Mammary epithelial cell (primary cell): ENCODE measurements around the gene DNAL4.

Source experiments
- EZH2 ChIP-seq: IDR thresholded peaks from 2 replicates; pipeline ENCODE4 v1.6.1; 2012; ENCODE audit warnings: low read length, inconsistent platforms, borderline replicate concordance
- TF ChIP-seq, protein P1 (sequence below), 2 donors: IDR thresholded peaks in 1 of 2; conservative IDR thresholded peaks in 1 of 2; 2 replicates each; pipeline ENCODE4 v1.5.1; 2011 to 2012; ENCODE audit warnings: inconsistent platforms in 2 of 2, low read length in 2 of 2, mild to moderate bottlenecking in 2 of 2, control low read depth in 1 of 2, low read depth in 1 of 2; ENCODE audit not compliant: insufficient read depth in 1 of 2; ENCODE audit errors: extremely low read depth in 1 of 2

GRCh38 chr22:38750104-38750503, 43.8 kb downstream of the DNAL4 start:
- TF ChIP-seq, protein P1, sequence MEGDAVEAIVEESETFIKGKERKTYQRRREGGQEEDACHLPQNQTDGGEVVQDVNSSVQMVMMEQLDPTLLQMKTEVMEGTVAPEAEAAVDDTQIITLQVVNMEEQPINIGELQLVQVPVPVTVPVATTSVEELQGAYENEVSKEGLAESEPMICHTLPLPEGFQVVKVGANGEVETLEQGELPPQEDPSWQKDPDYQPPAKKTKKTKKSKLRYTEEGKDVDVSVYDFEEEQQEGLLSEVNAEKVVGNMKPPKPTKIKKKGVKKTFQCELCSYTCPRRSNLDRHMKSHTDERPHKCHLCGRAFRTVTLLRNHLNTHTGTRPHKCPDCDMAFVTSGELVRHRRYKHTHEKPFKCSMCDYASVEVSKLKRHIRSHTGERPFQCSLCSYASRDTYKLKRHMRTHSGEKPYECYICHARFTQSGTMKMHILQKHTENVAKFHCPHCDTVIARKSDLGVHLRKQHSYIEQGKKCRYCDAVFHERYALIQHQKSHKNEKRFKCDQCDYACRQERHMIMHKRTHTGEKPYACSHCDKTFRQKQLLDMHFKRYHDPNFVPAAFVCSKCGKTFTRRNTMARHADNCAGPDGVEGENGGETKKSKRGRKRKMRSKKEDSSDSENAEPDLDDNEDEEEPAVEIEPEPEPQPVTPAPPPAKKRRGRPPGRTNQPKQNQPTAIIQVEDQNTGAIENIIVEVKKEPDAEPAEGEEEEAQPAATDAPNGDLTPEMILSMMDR (conservative IDR thresholded peaks at IDR 0.05 in 1 of 2, IDR thresholded peaks at IDR 0.05 in 1 of 2; ENCODE audit: extremely low read depth in 1 of 2, insufficient read depth in 1 of 2, low read depth in 1 of 2, low read length in 2 of 2) = no peak
- no peak for TF ChIP-seq EZH2
